ENCODE data around the gene MEP1B. TPM values are rescaled to one million over a fixed set of nuclear protein-coding genes. Genes with fewer than 3 reads are reported as not detected.

Gene MEP1B
- total and polyA plus RNA-seq, 2 experiments from 2014 or later: not detected

GRCh38 chr18:32177530-32177929, 12.3 kb upstream of the MEP1B start (continued):
- TF ChIP-seq ZNF462 (CRISPR knock-in tag; IDR thresholded peaks at IDR 0.05) (no peak), ZNF114 (CRISPR knock-in tag; IDR thresholded peaks at IDR 0.05) (no peak)

- Histone ChIP-seq H4K20me1 (replicated peaks; ENCODE audit: insufficient read depth) (no peaks in the 10 kb centered on the region), H3F3A (replicated peaks; ENCODE audit: low read depth) (no peaks in the 10 kb centered on the region), H2AFZ (no peak overlapping the region), H3K36me3 (ENCODE audit: insufficient read depth) (no peaks in the 10 kb centered on the region), H3K4me1 (ENCODE audit: insufficient read depth) (no peaks in the 10 kb centered on the region), H3K9me2 (ENCODE audit: insufficient read depth) (no peaks in the 10 kb centered on the region), H3K79me2 (replicated peaks; ENCODE audit: insufficient read depth) (no peaks in the 10 kb centered on the region), H3K27me3 (ENCODE audit: insufficient read depth) (no peaks in the 10 kb centered on the region), H3K4me3 (no peak overlapping the region), H3K4me2 (no peak overlapping the region), H3K27ac (ENCODE audit: low read depth) (no peak overlapping the region)
- H3K4me1 Mint-ChIP-seq: no peaks in the 10 kb centered on the region
- H3K27ac Mint-ChIP-seq: no peak overlapping the region
- H3K4me3 Mint-ChIP-seq: no peak overlapping the region
- peaks cover 1% of the 10 kb centered on the region for H3K27me3 Mint-ChIP-seq (ENCODE audit: insufficient read depth, low read depth, poor library complexity)
- ATAC-seq: no peak
- DNase-seq (ENCODE audit: low spot score): no peak
- H3K9me3 Mint-ChIP-seq: 0 out of 3 replicates have a peak, but pooled peaks cover 4% of the 10 kb centered on the region
- no peaks in the 10 kb centered on the region for H3K36me3 Mint-ChIP-seq (ENCODE audit: low read depth)
- no peak for TF ChIP-seq STAT1 (IDR thresholded peaks at IDR 0.05; ENCODE audit: unreplicated experiment)
- TF ChIP-seq NANOG (IDR thresholded peaks at IDR 0.05; ENCODE audit: borderline replicate concordance): no peak
- no peak for TF ChIP-seq ZNF331 (CRISPR knock-in tag; IDR thresholded peaks at IDR 0.05; ENCODE audit: low read depth)
- no peak for TF ChIP-seq ETS1 (IDR thresholded peaks at IDR 0.05)
- TF ChIP-seq POLR2AphosphoS5 (IDR thresholded peaks at IDR 0.05; ENCODE audit: low read depth): no peak
- no peak for TF ChIP-seq EZH2 (IDR thresholded peaks at IDR 0.05; ENCODE audit: low read depth, unreplicated experiment)
- TF ChIP-seq EZH2phosphoT487 (IDR thresholded peaks at IDR 0.05; ENCODE audit: unreplicated experiment): no peak
- TF ChIP-seq ZNF462 (CRISPR knock-in tag; IDR thresholded peaks at IDR 0.05): no peak
- TF ChIP-seq JUNB (IDR thresholded peaks at IDR 0.05; ENCODE audit: unreplicated experiment): no peak
Measured at GRCh38 chr18:32183503-32183902, 6.3 kb upstream of the MEP1B start.

All from GM23338 (cell line).